ENCODE data around the gene SRGAP3.

Gene SRGAP3

DNA sequence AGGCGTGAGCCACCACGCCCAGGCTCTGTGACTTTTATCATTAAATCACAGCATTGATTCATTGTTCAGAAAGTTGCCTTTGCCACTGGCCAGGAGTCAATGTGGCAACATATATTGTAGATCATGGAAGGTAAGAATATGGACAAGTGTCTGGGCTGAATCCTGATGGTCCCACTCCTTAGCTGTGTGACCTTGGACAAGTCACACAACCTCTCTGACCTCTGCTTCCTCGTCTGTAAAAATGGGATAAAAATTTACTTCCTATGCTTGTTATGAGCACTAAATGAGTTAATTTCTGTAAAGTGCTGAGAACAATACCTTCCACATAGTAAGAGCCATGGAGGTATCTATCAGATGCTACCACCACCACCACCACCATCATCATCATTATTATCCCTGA lies 182.7 kb downstream of the SRGAP3 start:
- ATAC-seq = no peak
- TF ChIP-seq RARB (CRISPR knock-in tag; IDR thresholded peaks at IDR 0.05) = no peak
- TF ChIP-seq OSR1 (CRISPR knock-in tag; IDR thresholded peaks at IDR 0.05) = no peak
- TF ChIP-seq GLIS3 (CRISPR knock-in tag; IDR thresholded peaks at IDR 0.05) = no peak
- no peak for TF ChIP-seq ESRRG (CRISPR knock-in tag; IDR thresholded peaks at IDR 0.05)
- no peak for TF ChIP-seq PPARA (CRISPR knock-in tag; IDR thresholded peaks at IDR 0.05; ENCODE audit: borderline replicate concordance)
- TF ChIP-seq ZFP30 (CRISPR knock-in tag; IDR thresholded peaks at IDR 0.05) = no peak
- no peak for TF ChIP-seq CSDC2 (CRISPR knock-in tag; IDR thresholded peaks at IDR 0.05)
- TF ChIP-seq ZNF565 (CRISPR knock-in tag; conservative IDR thresholded peaks at IDR 0.05; ENCODE audit: low read depth) = no peak

DNA sequence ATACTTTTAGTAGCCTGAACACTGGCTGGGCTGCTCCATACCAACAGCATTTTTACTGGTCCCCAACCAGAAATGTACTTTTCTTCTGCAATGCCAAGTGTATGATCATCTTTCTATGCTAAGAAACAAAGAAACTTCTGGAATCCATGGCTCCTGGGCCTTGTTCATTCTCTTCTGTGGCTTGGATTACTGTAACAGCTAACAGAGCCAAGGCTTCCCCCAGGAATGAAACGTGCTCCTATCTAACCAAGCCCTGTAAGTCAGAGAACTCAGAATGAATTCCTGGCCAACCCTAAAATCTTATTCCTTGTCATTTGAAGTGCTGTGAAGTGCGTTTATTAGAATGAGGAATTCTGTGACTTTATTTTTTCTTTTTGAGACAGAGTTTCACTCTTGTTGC lies 183.3 kb downstream of the SRGAP3 start:
- no peak for ATAC-seq
- TF ChIP-seq ZC3H10 (CRISPR knock-in tag; IDR thresholded peaks at IDR 0.05) = no peak
- TF ChIP-seq, protein P1, sequence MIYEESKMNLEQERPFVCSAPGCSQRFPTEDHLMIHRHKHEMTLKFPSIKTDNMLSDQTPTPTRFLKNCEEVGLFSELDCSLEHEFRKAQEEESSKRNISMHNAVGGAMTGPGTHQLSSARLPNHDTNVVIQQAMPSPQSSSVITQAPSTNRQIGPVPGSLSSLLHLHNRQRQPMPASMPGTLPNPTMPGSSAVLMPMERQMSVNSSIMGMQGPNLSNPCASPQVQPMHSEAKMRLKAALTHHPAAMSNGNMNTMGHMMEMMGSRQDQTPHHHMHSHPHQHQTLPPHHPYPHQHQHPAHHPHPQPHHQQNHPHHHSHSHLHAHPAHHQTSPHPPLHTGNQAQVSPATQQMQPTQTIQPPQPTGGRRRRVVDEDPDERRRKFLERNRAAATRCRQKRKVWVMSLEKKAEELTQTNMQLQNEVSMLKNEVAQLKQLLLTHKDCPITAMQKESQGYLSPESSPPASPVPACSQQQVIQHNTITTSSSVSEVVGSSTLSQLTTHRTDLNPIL (CRISPR knock-in tag; IDR thresholded peaks at IDR 0.05; ENCODE audit: low read depth) = no peak
- TF ChIP-seq, protein P2, sequence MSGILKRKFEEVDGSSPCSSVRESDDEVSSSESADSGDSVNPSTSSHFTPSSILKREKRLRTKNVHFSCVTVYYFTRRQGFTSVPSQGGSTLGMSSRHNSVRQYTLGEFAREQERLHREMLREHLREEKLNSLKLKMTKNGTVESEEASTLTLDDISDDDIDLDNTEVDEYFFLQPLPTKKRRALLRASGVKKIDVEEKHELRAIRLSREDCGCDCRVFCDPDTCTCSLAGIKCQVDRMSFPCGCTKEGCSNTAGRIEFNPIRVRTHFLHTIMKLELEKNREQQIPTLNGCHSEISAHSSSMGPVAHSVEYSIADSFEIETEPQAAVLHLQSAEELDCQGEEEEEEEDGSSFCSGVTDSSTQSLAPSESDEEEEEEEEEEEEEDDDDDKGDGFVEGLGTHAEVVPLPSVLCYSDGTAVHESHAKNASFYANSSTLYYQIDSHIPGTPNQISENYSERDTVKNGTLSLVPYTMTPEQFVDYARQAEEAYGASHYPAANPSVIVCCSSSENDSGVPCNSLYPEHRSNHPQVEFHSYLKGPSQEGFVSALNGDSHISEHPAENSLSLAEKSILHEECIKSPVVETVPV (CRISPR knock-in tag; IDR thresholded peaks at IDR 0.05) = no peak
- no peak for TF ChIP-seq ZNF8 (CRISPR knock-in tag; IDR thresholded peaks at IDR 0.05)
- TF ChIP-seq ZFP30 (CRISPR knock-in tag; IDR thresholded peaks at IDR 0.05) = no peak
- TF ChIP-seq ZFP3 (CRISPR knock-in tag; IDR thresholded peaks at IDR 0.05) = no peak
- TF ChIP-seq, protein P3, sequence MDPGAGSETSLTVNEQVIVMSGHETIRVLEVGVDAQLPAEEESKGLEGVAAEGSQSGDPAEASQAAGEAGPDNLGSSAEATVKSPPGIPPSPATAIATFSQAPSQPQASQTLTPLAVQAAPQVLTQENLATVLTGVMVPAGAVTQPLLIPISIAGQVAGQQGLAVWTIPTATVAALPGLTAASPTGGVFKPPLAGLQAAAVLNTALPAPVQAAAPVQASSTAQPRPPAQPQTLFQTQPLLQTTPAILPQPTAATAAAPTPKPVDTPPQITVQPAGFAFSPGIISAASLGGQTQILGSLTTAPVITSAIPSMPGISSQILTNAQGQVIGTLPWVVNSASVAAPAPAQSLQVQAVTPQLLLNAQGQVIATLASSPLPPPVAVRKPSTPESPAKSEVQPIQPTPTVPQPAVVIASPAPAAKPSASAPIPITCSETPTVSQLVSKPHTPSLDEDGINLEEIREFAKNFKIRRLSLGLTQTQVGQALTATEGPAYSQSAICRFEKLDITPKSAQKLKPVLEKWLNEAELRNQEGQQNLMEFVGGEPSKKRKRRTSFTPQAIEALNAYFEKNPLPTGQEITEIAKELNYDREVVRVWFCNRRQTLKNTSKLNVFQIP (CRISPR knock-in tag; IDR thresholded peaks at IDR 0.05; ENCODE audit: borderline replicate concordance, low read depth) = no peak
- no peak for TF ChIP-seq GLIS3 (CRISPR knock-in tag; IDR thresholded peaks at IDR 0.05)
- TF ChIP-seq OSR1 (CRISPR knock-in tag; IDR thresholded peaks at IDR 0.05) = no peak
- no peak for TF ChIP-seq ARNTL (CRISPR knock-in tag; IDR thresholded peaks at IDR 0.05; ENCODE audit: borderline replicate concordance, low read depth)

DNA sequence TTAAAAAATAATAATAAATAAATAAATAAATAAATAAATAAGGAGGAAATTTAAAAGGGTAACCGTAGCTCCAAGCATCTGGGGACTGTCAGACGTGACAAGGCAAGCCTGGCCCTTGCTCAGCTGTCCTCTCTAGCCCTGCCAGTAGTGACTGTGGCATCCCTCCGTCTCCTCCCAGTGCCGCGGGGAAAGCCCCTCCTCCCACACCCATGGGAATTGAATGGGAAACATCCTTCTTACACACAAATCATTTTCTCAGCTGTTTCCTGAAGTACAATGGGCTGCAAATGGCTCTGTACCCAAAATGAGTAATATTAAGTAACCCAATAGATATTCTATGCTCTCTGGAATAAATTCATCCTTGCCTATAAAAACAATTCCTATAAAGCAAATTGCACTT lies 184.6 kb downstream of the SRGAP3 start:
- no peak for ATAC-seq
- no peak for TF ChIP-seq BACH2 (CRISPR knock-in tag; IDR thresholded peaks at IDR 0.05; ENCODE audit: borderline replicate concordance)
- TF ChIP-seq ISL1 (CRISPR knock-in tag; IDR thresholded peaks at IDR 0.05) = no peak
- no peak for TF ChIP-seq CSDC2 (CRISPR knock-in tag; IDR thresholded peaks at IDR 0.05)
- no peak for TF ChIP-seq ZNF565 (CRISPR knock-in tag; conservative IDR thresholded peaks at IDR 0.05; ENCODE audit: low read depth)
- TF ChIP-seq TOX (CRISPR knock-in tag; IDR thresholded peaks at IDR 0.05; ENCODE audit: borderline replicate concordance) = no peak
- TF ChIP-seq, protein P1 (CRISPR knock-in tag; IDR thresholded peaks at IDR 0.05; ENCODE audit: low read depth) = no peak
- TF ChIP-seq, protein P4, sequence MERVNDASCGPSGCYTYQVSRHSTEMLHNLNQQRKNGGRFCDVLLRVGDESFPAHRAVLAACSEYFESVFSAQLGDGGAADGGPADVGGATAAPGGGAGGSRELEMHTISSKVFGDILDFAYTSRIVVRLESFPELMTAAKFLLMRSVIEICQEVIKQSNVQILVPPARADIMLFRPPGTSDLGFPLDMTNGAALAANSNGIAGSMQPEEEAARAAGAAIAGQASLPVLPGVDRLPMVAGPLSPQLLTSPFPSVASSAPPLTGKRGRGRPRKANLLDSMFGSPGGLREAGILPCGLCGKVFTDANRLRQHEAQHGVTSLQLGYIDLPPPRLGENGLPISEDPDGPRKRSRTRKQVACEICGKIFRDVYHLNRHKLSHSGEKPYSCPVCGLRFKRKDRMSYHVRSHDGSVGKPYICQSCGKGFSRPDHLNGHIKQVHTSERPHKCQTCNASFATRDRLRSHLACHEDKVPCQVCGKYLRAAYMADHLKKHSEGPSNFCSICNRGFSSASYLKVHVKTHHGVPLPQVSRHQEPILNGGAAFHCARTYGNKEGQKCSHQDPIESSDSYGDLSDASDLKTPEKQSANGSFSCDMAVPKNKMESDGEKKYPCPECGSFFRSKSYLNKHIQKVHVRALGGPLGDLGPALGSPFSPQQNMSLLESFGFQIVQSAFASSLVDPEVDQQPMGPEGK (CRISPR knock-in tag; IDR thresholded peaks at IDR 0.05; ENCODE audit: borderline replicate concordance) = no peak
- no peak for TF ChIP-seq ESRRG (CRISPR knock-in tag; IDR thresholded peaks at IDR 0.05)
- no peak for TF ChIP-seq GLIS3 (CRISPR knock-in tag; IDR thresholded peaks at IDR 0.05)
- TF ChIP-seq, protein P3 (CRISPR knock-in tag; IDR thresholded peaks at IDR 0.05; ENCODE audit: borderline replicate concordance, low read depth) = no peak
- TF ChIP-seq RARB (CRISPR knock-in tag; IDR thresholded peaks at IDR 0.05) = no peak
- no peak for TF ChIP-seq TCF4 (CRISPR knock-in tag; IDR thresholded peaks at IDR 0.05; ENCODE audit: borderline replicate concordance)
- TF ChIP-seq ZC3H10 (CRISPR knock-in tag; IDR thresholded peaks at IDR 0.05) = no peak
- TF ChIP-seq, protein P2 (CRISPR knock-in tag; IDR thresholded peaks at IDR 0.05) = no peak
- no peak for TF ChIP-seq ZNF70 (CRISPR knock-in tag; IDR thresholded peaks at IDR 0.05)
